ENCODE results near the gene MS4A7. TPM values are rescaled to one million over a fixed set of nuclear protein-coding genes. Genes with fewer than 3 reads are reported as not detected.
A peak's percentile ranks its signal among the peaks of the same experiment; 100 is the strongest.
"Not testable (repeated sequence)": the region's sequence is repeated elsewhere in the genome, so short reads cannot be mapped to it uniquely, and the experiment has no call there.

The MS4A7 gene
- 15.1 TPM for polyA plus RNA-seq (ENCODE audit: insufficient read length)

- peak; percentile 25 for DNase-seq
These were observed at the start of gene MS4A7 for GRCh38 chr11:60378354-60378753. Gene MS4A7, plus strand, starts transcription at chr11:60378532. Its CDS starts 4,610 bp downstream, at chr11:60383142.

- no peak for DNase-seq
These were observed 45.5 kb upstream of the MS4A7 start for GRCh38 chr11:60332846-60333245.

GRCh38 chr11:60334005-60334620 is 44.2 kb upstream of the MS4A7 start:
- DNase-seq, result peak; percentile 36

GRCh38 chr11:60336767-60337391 is 41.5 kb upstream of the MS4A7 start:
- no peak for DNase-seq

GRCh38 chr11:60338053-60338452 is 40.3 kb upstream of the MS4A7 start:
- no peak for DNase-seq

GRCh38 chr11:60339356-60339755 is 39.0 kb upstream of the MS4A7 start:
- DNase-seq, result no peak

GRCh38 chr11:60343094-60343704 is 35.1 kb upstream of the MS4A7 start:
- no peak for DNase-seq

- no peak for DNase-seq
These were observed 34.2 kb upstream of the MS4A7 start for GRCh38 chr11:60344146-60344545.

GRCh38 chr11:60345489-60345888 is 32.8 kb upstream of the MS4A7 start:
- no peak for DNase-seq

GRCh38 chr11:60347084-60347797 is 31.1 kb upstream of the MS4A7 start:
- DNase-seq, result no peak

- no peak for DNase-seq
These were observed 30.2 kb upstream of the MS4A7 start for GRCh38 chr11:60348116-60348515.

GRCh38 chr11:60349990-60350389 is 28.3 kb upstream of the MS4A7 start:
- DNase-seq, result no peak

GRCh38 chr11:60357771-60358170 is 20.6 kb upstream of the MS4A7 start:
- DNase-seq, result no peak

- DNase-seq, result no peak
These were observed 17.7 kb upstream of the MS4A7 start for GRCh38 chr11:60360621-60361020.

- no peak for DNase-seq
These were observed 16.1 kb upstream of the MS4A7 start for GRCh38 chr11:60362241-60362640.

GRCh38 chr11:60363542-60364470 is 14.5 kb upstream of the MS4A7 start:
- peak; percentile 62 for DNase-seq

- DNase-seq, result not testable (repeated sequence)
These were observed 11.9 kb upstream of the MS4A7 start for GRCh38 chr11:60366262-60366904.

- no peak for DNase-seq
These were observed 11.3 kb upstream of the MS4A7 start for GRCh38 chr11:60367009-60367408.

- no peak for DNase-seq
These were observed 10.4 kb upstream of the MS4A7 start for GRCh38 chr11:60367896-60368295.

- DNase-seq, result no peak
These were observed 8.0 kb upstream of the MS4A7 start for GRCh38 chr11:60370252-60370810.

- DNase-seq, result no peak
These were observed 7.5 kb upstream of the MS4A7 start for GRCh38 chr11:60370811-60371298.
